Measurements from ENCODE around the gene LRWD1.
"Not testable (repeated sequence)": the region's sequence is repeated elsewhere in the genome, so short reads cannot be mapped to it uniquely, and the experiment has no call there.

LRWD1 gene

DNA sequence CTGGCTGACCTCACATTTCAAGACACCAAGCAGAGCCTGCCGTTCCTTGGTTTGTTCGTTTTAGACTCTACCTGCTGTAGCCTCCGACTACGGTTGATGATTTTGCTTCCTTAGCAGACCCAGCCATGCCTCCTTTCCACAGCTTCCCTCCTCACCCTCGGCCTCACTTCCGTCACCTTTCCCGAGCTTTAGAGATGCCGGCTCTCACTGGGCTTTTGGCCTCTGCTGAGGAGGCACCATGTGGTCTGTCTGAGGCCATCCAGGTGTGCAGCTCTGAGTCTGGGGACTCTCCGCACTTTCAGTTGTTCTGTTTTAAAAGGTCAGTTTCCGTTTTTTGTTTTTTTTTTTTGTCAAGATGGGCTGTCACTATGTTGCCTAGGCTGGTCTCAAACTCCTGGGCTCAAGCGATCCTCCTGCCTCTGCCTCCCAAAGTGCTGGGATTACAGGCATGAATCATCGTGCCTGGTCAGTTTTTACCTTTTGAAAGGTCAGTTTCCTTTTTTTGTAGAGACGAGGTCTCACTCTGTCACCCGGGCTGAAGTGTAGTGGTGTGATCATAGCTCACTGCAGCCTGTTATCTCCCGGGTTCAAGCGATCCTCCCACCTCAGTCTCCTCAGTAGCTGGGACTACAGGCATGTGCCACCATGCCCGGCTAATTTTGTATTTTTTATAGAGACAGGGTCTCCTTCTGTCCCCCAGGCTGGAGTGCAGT is 19.7 kb upstream of the LRWD1 start:
- DNase-seq = no peak

DNA sequence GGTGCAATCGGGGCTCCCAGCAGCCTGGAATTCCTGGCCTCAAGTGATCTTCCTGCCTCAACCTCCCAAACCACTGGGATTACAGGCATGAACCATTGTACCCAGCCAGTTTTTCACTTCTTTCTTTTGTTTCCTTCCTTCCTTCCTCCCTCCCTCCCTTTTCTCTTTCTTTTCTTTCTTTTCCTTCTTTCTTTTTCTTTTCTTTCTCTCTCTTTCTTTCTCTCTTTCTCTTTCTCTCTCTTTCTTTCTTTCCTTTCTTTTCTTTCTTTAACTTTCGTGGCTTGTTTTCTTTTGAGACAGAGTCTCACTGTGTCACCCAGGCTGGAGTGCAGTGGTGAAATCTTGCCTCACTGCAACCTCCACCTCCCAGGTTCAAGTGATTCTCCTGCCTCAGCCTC is 19.1 kb upstream of the LRWD1 start:
- DNase-seq = no peak

DNA sequence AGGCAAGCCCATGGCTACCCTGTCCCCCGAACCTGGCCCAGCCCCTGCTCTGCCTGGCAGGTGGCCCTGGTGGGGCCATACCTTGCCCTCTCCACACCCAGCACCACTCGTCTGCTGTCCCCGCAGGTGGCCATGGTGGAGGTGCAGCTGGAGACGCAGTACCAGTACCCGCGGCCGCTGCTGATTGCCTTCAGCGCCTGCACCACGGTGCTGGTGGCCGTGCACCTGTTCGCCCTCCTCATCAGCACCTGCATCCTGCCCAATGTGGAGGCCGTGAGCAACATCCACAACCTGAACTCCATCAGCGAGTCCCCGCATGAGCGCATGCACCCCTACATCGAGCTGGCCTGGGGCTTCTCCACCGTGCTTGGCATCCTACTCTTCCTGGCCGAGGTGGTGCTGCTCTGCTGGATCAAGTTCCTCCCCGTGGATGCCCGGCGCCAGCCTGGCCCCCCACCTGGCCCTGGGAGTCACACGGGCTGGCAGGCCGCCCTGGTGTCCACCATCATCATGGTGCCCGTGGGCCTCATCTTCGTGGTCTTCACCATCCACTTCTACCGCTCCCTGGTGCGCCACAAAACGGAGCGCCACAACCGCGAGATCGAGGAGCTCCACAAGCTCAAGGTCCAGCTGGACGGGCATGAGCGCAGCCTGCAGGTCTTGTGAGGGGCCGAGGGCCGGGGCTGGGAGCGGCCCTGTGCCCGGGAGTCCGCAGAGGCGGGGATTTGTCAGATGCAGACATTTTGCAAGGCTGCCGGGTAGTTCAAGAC is 18.2 kb upstream of the LRWD1 start:
- no peak for DNase-seq

DNA sequence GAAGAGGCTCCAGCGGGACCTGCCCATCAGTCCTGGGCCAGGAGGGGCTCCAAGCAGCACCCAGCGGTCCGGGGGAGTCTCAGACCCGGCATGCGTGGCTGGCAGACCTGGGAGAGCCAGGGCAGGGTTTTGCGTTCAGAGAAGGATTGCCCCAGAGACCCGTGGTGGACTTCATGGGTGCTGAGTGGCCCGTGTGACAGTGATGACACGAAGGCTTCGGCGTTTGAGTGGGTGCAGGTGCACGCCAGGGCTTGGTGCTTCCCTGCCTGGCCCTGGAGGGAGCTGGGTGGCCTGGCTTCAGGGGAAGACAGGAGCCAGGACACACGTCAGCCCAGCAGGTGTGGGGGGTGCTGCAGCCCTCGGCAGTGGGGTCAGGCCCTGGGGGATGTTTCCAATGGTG is 17.5 kb upstream of the LRWD1 start:
- DNase-seq = no peak

DNA sequence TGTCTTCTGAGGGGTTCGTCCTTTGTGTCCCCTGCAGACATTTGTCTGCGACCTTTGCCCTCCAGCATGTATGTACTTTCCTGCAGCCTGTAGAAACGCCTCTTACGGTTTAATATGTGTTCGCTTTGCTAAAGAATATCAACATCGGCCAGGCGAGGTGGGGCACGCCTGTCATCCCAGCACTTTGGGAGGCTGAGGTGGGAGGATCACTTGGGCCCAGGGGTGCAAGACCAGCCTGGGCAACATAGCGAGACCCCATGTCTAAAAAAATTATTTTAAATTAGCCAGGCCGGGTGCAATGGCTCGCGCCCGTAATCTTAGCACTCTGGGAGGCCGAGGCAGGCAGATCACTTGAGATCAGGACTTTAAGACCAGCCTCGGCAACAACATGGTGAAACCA is 15.6 kb upstream of the LRWD1 start:
- DNase-seq = no peak

DNA sequence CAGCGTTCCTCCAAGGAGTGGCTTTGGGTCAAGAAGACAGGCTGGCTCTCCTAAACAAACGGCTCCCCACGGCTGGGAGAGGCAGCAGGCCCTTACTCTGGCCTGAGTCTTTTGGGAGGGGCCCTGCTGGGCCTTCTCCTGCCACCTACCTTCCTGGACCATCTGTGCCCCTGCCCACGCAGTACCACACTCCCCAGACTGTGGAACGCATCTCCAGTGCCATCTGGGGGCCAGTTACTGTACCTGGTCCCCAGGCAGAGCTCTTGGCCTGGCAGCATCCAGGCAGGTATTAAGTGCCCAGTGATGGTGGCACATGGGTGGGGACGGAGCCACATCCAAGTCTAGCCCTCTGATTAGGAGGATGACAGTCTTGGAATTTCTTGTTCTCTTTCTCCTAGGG is 14.5 kb upstream of the LRWD1 start:
- peak; percentile 53 for DNase-seq

DNA sequence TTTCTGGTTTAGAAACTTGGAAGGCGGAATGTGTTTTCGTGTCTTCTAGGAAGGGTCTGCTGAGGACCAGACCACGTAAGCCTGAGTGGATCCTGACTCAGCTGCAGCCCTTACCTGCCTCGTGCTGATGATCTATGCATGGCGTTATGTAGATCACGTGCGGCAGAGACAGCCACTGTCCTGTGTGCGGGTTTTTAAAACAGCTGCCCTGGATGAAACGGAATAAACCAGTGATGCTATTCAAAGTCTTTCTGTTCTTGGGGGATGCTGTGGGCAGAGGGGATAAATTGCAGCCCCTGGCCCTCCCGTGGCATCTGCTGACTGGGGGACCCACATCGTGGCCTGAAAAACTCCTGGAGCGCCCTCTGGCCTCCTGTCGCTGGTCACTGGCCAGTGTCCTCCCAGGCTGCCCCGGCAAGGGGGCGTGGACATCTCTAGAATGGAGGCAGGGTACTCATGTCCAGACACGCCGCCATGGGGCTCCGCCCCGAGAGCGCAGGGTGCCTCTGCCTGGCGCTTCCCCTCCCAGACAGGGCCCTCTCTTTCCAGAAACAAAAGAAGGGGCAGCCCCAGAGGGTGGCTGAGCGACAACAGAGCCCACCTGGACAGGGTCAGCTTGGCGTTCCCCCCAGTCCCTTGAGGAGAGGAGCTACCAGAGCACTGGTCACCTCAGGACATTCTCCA is 13.3 kb upstream of the LRWD1 start:
- no peak for DNase-seq

DNA sequence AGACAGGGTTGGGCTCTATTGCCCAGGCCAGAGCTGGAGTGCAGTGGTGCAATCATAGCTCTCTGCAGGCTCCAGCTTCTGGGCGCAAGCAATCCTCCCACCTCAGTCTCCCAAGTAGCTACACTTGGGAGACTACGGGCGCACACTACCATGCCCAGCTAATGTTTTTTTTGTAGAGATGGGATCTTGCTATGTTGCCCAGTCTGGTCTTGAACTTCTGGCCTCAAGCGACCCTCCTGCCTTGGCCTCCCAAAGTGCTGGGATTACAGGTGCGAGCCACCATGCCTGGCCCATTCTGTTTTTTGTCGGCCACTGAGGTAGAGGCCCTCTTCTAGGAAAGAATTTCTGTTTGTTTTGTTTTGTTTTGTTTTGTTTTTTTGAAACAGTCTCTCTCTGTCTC is 12.3 kb upstream of the LRWD1 start:
- no peak for DNase-seq

DNA sequence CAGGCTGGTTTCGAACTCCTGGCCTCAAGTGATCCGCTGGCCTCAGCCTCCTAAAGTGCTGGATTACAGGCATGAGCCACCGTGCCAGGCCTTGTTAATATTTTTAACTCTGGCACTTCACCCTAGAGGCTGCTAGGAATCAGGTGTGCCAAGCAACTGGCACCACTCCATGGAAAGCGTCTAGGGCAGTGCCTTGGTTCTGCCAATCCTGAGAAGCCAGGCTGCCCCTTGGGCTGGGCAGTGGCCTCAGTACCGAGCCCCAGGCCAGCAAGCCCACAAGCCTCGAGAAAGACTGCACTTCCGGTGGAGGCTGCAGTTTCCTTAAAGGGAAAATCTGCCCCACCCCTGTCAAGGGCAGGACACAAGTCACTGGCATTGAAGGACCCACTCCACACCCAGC is 11.5 kb upstream of the LRWD1 start:
- no peak for DNase-seq

DNA sequence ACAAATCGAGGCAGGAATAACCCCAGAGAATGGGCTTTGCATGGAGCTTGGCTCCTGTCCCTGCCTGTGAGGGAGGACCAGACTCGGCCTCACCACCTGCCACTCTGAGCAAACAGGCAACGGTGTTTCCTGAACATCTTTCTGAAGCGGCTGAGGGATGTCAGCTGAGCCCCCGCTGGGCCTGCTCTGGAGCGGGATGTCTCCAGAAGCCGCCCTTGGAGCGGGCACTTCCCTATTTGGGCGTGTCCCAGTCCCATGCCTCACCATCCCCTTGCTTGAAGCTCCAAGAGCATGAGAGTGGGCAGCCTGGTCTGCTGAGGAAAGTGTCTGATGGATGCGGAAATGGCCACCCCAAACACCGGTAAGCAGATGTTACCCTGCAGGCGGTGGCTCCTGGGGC is 10.3 kb upstream of the LRWD1 start:
- no peak for DNase-seq

DNA sequence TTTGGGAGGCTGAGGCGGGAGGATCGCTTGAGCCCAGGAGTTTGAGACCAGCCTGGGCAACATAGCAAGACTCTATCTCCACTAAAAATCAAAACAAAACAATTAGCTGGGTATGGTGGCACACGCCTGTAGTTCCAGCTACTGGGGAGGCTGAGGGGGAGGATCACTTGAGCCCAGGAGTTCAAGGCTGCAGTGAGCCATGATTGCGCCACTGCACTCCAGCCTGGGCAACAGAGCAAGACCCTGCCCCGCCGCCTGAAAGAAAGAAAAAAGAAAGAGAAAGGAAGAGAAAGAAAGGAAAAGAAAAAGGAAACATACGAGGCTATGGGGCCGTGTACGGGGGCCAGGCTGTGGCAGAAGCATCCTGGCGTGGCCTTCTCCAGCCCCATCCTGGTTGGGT is 9.9 kb upstream of the LRWD1 start:
- not testable (repeated sequence) for DNase-seq

DNA sequence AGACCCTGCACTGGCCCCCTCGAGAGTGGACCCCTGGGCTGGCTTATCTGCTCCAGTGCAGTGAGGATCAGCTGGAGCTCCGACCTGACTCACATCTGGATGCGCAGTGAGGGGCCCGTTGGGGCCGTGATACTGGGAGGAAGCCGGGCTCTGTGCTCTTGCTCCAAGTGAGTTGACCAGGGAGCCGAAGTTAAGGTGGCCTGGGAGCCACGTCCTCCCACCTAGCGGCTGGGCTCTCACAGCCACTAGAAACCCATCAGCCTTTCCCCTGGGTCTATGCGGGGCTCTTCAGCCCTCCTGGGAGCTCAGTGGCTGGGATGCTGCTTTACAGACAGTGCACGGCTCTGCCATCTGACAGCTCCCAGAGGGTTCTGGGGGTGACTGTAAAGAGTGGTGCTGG is 9.2 kb upstream of the LRWD1 start:
- no peak for DNase-seq

DNA sequence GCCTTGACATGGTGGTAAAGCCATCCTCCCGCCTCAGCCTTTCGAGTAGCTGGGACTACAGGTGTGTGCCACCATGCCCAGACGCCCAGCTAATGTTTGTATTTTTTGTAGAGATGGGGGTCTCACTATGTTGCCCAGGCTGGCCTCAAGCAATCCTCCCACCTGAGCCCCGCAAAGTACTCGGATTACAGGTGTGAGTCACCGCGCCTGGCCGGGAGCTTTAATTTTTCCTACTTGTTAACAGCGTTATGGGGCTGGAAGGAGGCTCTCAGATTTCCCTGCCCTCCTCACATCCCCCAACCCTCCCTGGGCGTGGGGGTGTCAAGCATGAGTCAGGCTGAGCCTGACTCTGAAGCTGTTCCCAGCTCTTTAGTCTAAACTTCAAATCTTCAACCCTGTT is 8.5 kb upstream of the LRWD1 start:
- DNase-seq = no peak

DNA sequence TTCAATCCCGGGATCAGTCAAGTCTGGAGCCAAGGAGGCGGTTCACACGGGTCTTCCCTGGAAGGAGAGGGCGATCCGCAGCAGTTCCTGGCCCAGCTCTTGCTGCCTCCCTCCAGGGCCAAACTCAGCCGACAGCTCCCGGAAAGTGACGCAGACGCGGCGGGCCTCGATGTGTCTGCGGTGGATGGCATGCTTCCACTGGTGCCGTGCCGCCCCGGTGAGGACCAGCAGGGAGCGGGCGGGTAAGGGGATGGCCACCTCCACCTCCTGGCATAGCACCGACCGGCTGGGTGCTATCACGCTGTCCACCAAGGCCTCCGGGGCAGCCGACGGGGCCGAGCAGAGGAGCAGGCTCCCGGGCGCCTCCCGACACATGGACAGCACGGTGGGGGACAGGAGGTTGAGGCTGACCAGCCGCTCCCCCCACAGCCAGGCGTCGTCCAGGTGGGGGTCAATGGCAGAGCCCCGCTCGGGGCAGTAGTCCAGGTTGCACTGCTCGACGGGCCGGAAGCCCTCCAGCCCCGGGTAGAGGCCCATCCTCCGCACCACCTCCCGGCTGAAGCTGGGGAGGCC is 7.3 kb upstream of the LRWD1 start:
- DNase-seq = no peak

DNA sequence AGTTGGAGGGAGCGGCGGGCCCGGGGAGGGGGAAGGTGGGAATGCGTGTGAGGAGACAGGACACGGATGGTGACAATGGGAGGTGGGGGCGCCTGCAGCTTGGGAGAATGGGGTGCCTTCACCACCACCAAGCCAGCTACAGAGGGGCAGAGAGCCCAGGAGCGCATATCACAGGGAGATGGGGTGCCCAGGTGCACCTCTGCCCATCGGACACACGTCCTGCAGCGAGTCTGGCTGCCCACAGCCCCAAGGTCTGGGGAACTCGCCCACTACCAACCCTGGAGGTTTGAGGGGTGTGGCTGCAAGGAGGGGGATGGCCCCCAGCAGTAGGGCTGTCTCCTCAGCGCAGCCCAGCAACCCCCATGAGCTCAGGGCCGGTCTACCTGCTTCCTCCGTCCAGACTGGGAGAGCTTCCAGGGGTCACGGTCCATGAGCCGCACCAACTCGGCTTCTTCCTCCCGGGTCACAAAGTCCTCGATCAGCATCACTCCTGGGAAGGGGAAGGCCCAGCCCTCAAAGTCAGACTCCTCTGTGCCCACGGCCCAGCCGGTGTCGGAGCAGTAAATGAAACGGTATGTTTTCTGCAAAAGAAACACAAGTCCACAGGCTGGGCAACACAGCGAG is 5.5 kb upstream of the LRWD1 start:
- DNase-seq = no peak

DNA sequence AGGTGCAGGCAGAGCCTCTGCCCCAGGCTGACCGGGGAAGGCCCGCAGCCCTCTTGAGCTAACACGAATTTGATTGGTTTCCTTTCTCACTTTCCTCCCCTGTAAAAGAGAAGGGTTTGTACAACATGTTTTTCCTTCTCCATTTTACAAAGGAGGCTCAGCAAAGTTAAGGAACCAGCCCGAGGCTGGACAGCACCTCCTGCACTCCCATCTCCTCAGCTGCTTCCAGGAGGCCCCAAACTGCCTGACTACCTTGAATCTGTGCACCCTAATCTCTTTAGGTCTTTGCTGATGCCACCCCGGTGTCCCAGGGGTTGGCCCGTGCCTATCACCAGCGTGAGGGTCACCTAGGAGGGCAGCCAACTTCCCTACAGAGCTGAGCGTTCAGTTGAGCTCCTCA is 4.3 kb upstream of the LRWD1 start:
- no peak for DNase-seq

DNA sequence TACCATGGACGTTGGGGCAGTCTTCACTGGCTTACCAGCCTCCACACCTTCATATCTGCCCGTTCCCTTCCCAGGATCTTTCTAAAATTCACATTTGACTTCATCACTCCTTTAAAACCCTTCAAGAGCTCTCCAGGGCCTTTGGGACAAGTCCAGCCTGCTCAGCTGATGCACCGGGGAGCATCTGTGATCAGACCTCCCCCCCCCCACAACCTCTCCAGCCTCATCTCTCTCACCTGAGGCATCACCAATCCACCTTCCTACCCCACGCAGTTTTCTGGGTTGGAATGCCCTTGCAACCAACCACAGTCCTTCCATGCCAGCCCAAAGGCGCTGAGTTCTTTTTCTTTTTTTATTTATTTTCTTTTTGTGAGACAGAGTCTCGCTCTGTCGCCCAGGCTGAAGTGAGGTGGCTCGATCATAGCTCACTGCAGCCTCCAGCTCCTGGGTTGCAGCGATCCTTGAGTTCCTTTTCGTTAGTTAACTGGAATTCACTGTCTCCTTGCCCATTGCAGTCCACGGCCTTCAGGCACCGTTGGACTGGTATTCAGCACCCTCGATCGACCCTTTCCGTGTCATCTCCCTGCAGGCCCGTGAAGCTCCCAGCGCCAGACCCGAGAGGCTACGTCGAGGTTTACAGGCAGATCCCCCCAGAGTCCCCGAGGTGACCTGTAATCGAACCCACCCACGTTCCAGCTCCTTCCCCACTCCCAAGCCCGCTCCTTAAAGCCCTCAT is 775 bp upstream of the LRWD1 start:
- no peak for DNase-seq

DNA sequence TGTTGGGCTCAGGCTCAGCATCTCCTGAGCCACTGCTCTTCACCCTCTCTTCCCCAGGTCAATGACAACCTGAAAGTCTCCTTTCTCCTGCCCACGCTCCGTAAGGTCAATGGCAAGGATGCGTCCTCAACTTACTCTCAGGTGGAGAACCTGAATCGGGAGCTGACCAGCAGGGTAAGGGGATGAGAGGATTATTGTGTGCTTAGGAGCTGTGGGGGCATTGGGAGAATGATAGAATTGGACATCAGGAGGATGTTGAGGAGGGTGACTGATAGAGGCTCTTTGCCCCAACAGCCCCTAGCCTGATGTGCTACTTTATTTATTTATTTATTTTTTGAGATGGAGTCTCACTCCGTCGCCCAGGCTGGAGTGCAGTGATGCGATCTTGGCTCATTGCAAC is 1.3 kb downstream of the LRWD1 start:
- no peak for DNase-seq

DNA sequence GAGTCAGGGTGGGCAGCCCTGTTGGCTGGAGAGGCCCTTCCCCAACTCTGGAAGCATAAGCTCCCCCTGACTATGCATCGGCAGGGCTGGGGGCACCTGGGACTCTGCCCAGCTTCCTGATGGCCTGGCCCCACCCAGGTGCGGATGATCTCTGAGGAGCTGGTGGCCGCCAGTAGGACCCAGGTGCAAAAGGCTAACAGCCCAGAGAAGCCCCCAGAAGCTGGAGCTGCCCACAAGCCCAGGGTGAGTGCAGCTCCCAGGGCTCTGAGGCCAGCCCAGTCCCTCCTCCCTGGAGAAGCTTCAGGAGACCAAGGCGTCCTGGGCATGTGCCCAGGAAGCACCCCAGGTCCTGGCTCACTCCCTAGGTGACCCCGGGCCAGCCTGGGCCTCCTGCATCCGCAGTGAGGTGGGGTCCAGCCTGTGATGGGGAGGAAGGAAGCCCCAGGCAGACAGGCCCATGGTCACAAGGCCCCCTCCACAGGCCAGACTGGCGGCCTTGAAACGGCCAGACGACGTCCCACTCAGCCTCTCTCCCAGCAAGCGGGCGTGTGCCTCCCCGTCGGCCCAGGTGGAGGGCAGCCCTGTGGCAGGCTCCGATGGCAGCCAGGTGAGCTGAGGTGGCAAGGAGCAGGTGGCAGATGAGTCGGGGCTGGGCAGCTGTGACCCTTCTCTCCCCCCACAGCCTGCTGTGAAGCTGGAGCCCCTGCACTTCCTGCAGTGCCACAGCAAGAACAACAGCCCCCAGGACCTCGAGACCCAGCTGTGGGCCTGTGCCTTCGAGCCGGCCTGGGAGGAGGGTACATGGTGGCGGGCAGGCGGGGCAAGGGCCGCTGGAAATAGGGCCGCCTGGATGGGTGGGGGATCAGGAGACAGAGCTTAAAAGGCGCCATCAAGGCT is 3.0 kb downstream of the LRWD1 start:
- DNase-seq = no peak

DNA sequence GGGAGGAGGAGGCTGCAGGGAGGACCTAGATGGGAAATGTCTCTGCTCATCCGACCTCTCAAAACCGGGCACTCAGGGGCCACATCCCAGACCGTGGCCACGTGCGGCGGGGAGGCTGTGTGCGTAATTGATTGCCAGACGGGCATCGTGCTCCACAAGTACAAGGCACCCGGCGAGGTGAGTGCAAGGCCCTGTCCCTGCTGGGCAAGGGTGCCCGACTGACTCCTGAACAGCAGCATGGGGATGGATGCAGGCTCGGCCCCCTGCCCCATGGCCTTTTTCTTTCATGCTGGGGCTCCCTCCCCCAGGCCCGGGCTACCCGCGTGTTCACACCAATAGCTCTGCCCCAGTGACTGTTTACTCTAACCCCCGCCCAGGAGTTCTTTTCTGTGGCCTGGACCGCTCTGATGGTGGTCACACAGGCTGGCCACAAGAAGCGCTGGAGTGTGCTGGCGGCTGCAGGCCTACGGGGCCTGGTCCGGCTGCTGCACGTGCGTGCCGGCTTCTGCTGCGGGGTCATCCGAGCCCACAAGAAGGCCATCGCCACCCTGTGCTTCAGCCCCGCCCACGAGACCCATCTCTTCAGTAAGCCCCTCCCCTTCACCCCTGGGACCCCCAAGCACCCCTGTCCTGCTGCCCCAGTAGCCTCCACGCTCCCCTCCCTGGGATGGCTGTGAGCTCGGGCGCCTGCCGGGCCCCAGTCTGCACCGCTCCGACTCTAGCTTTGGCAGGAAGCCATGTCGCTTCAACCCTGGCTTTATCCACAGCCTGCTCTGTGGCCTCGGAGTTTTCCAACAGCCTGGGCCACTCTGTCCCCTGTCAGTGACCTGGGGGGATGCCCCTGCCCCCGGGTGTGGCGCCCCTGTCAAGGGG is 3.9 kb downstream of the LRWD1 start:
- no peak for DNase-seq
